ENCODE measurements around the gene SNTG2.

Gene SNTG2

DNA sequence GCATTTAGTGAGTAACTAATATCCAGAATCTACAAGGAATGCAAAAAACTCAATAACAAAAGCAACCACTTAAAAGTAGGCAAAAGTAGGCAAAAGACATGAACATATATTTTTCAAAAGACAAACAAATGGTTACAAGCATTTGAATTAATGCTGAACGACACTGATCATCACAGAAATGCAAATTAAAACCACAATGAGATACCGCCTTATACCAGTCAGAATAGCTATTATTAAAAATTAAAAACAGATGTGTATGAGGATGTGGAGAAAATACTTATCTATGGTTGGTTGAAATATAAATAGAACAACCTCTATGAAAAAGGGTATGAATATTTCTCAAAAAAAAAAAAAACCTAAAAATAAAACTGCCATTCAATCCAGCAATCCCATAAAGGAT is 51.7 kb downstream of the SNTG2 start:
- DNase-seq (ENCODE audit: low read depth in 3 of 3): no peak

GRCh38 chr2:1004398-1004797 is 53.7 kb downstream of the SNTG2 start:
- no peak for DNase-seq (ENCODE audit: low read depth in 3 of 3)

GRCh38 chr2:1010415-1010930 is 59.8 kb downstream of the SNTG2 start:
- DNase-seq (ENCODE audit: low read depth in 3 of 3): no peak

- no peak for DNase-seq (ENCODE audit: low read depth in 3 of 3)
Measured at GRCh38 chr2:1011006-1011405, 60.4 kb downstream of the SNTG2 start.

- no peak for DNase-seq (ENCODE audit: low read depth in 3 of 3)
Measured at GRCh38 chr2:1011985-1012384, 61.3 kb downstream of the SNTG2 start.

DNA sequence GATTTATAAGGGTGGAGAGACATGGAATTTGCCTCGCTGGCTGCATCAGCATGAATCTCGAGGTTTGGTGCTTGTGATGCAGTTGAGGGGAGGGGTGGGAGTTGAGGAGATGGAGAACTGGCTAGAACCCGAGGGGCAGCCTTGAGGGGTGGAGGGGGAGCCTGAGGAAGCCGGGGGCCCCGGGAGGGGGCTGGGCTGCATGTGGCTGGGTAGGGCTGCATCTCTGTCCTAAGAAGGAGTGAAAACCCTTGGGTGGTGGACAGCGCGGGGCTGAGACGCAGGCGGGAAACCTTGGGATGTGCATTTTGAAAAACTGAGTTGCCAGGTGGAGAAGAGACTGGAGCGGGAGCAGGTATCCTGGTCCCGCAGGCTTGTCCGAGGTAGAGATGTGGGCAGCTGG is 64.2 kb downstream of the SNTG2 start:
- no peak for DNase-seq (ENCODE audit: low read depth in 3 of 3)

- DNase-seq (ENCODE audit: low read depth in 3 of 3): no peak
Measured at GRCh38 chr2:1016500-1016899, 65.9 kb downstream of the SNTG2 start.

DNA sequence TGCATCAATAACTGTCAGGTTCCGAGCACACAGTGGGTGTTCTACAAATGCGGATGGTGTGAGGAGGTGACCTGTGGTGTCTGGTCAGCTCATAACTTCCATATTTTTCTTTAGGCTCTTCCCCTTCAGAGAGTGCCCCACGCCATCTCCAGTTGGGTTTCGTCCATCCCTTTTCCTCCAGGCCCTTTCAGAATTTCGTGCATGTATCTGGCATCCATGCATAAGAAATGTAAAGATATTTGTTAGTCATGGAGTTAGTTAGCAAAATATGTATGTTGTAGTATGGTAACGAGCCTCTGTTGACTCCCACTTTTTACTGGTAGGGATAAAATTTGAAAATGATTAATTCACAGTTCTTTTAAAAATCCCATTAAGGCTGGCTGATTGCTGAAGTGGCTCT is 67.2 kb downstream of the SNTG2 start:
- no peak for DNase-seq (ENCODE audit: low read depth in 3 of 3)

- no peak for DNase-seq (ENCODE audit: low read depth in 3 of 3)
Measured at GRCh38 chr2:1020206-1020605, 69.6 kb downstream of the SNTG2 start.

- no peak for DNase-seq (ENCODE audit: low read depth in 3 of 3)
Measured at GRCh38 chr2:1022178-1022577, 71.5 kb downstream of the SNTG2 start.

DNA sequence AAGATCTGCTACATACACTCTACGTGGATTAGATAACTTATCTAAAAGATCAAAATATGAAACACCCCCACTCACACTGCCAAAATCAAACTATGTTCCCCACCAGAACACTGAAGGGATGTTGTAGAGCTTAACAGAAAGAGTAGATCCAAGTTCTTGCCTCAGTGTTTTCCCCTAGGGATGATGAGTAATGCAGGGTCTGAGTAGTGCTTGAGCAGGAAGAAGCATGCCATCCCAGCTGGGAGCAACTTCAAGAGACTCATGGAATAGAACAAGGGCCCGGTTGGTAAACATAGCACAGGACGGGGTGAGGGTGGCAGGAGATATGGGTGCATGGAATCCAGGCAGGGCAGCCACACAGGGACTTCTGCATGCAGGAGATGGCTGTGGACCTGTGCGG is 74.3 kb downstream of the SNTG2 start:
- no peak for DNase-seq (ENCODE audit: low read depth in 3 of 3)

GRCh38 chr2:1026141-1026540 is 75.5 kb downstream of the SNTG2 start:
- DNase-seq (ENCODE audit: low read depth in 3 of 3): no peak

DNA sequence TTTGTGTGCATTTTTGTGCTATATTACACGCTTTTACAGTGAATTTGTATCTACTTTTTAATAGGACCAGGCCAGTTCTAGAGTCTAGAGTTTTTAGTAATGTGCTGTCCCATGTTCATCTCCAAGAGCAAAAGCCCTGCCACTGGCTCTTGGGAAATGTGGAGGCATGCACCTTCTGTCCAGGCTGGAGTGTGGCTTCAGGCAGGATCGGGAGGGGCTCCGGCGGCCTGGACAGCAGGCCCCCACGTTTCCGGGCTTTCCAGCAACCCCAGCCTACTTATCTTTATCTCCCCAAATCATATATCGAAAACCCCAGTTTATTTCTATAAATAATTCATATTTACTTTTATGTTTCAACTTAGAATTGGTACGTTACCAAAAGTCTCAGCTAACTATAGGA is 78.2 kb downstream of the SNTG2 start:
- no peak for DNase-seq (ENCODE audit: low read depth in 3 of 3)

DNA sequence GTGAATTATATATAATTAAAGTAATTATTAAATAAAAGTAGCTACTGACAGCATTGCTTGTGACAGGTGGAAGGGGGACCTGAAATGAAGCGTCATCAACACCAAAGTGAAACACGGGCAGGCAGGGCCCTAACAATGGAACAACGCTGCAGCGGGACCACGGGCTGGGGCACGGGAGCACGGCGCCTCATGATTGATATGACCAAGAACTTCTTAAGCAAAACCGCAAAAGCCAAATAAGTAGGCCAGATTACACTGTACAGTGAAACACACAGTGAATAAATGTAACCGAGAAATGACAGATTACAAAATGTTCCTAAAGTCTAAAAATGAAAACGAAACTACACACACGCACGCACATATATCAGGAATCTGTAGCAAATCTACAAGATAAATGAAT is 81.4 kb downstream of the SNTG2 start:
- DNase-seq (ENCODE audit: low read depth in 3 of 3): no peak

DNA sequence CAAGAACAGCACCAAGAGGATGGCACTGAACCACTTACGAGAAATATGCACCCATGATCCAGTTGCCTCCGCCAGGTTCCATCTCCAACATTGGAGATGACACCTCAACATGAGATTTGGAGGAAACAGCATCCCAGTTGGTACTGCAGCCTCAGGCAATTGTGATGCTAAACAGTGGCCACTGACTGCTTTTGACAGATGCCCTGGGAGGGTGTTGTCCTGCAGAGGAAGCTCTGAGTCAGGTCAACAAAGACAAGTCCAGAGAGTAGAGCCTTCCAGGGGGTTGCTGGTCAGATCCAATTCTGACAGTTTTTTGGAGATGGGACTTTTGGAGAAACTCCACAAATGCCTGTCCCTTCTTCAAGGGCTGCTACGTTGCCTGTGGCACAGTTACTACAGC is 82.4 kb downstream of the SNTG2 start:
- no peak for DNase-seq (ENCODE audit: low read depth in 3 of 3)

GRCh38 chr2:1037066-1037465 is 86.4 kb downstream of the SNTG2 start:
- no peak for DNase-seq (ENCODE audit: low read depth in 3 of 3)

DNA sequence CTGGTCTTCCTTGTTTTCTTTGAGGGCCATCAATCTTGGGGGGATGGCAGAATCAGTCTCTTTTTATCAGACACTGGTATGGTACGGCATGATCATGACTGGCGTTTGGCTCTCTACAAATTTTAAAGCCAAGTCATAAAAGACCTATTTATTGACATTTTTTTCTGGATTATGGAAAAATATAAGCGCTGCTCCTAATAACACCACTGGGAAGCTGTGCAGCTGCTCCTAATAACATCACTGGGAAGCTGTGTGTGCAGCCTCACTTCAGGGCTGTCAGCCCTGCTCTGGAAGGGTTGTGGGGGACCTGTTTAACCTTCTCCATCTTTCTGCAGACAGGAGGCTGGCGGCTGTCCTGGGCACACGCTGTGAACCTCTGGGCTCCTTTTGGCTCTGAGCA is 88.9 kb downstream of the SNTG2 start:
- DNase-seq (ENCODE audit: low read depth in 3 of 3): no peak

- DNase-seq (ENCODE audit: low read depth in 3 of 3): no peak
Measured at GRCh38 chr2:1041012-1041805, 90.6 kb downstream of the SNTG2 start.

GRCh38 chr2:1045109-1045508 is 94.5 kb downstream of the SNTG2 start:
- no peak for DNase-seq (ENCODE audit: low read depth in 3 of 3)

GRCh38 chr2:1046067-1046466 is 95.4 kb downstream of the SNTG2 start:
- DNase-seq (ENCODE audit: low read depth in 3 of 3): no peak

- no peak for DNase-seq (ENCODE audit: low read depth in 3 of 3)
Measured at GRCh38 chr2:1047485-1047884, 96.8 kb downstream of the SNTG2 start.

- DNase-seq (ENCODE audit: low read depth in 3 of 3): no peak
Measured at GRCh38 chr2:1049691-1050090, 99.0 kb downstream of the SNTG2 start.

- no peak for DNase-seq (ENCODE audit: low read depth in 3 of 3)
Measured at GRCh38 chr2:1051075-1051474, 100.4 kb downstream of the SNTG2 start.

DNA sequence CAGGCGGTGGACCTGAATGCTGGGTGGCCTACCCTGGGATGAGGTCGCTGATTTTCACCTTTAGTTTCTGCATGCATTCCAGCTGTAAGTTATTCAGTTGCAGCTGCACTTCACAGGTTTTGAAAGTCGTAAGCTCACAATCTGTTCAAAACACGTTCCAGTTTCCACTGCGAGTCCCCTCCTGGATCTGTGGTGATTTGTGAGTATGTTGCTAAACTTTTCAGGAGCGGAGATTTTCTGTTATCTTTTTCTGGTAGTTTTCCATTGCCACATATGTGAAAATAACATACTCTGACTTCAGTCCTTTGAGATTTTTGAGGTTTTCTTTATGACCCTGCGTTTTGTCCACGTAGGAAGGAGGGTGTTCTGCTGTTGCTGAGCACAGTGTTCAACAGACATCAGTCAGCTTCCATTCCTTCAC is 102.1 kb downstream of the SNTG2 start:
- no peak for DNase-seq (ENCODE audit: low read depth in 3 of 3)
